Renal pelvis (tissue), 4 donors: ENCODE data around the gene HPS3. TPM values are rescaled to one million over a fixed set of nuclear protein-coding genes. Genes with fewer than 3 reads are reported as not detected.

Source experiments
- DNase-seq: peaks from one replicate; pipeline ENCODE4 v3.0.0-alpha.2; 2013
- polyA plus RNA-seq, 3 donors: library from polyadenylated mRNA; unstranded; fragments of 120-200 nt; gene quantifications; one replicate each; pipeline ENCODE4 v1.2.1, GENCODE V29; 2013; ENCODE audit not compliant: insufficient read length in 3 of 3

The HPS3 gene
- polyA plus RNA-seq, 3 donors, result 25.9 to 38.0 (median 34.5) TPM

DNA sequence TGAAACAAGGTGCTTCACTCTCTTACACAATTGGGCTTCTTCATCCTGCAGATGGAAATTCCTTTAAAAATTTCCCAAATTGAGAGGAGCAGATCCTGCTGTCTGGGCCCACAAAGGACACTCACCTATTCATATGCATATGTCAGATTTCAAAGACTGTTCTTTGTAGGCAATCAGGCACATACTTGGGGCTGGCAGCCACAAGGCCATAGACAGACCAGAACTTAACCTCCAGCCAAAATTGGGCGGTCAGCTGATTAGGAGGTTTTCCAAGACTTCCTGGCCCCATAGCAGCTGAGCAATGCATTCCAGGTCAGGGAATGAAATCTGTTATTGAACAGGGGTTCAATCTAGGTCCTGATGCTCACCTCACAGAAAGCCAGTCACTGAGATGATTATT, 15.0 kb upstream of the HPS3 start:
- no peak for DNase-seq

DNA sequence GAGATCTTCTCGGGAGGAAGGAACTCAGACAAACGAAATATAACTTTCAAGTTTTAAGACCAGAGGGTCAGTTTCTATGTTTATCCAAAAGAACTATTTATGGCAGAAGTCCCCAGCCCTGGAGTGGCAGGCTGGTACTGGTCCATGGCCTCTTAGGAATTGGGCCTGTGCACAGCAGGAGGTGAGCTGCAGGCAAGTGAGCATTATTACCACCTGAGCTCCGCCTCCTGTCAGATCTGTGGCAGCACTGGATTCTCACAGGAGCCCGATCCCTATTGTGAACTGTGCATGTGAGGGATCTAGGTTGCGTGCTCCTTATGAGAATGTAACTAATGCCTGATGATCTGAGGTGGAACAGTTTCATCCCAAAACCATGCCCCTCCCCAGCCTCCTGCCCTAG, 14.3 kb upstream of the HPS3 start:
- no peak for DNase-seq

DNA sequence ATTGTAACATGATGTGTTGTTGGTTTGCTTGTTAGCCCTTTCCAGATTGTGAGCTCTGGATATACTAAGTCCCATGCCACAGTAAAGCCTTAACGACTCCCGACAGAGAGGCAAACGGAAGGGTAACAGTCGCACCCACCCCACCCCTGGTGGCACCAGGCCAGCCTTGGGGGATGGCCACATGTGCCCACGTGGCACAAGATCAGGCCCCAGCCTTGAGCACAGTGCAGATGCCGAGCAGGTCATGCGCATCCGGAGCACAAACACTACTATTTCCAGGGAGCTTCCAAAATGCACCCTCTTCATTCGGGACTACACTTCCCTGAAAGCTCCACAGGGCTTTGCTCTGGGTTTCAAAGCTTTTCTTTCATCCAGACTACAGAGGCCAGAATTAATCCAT, 10.7 kb upstream of the HPS3 start:
- DNase-seq, result no peak

DNA sequence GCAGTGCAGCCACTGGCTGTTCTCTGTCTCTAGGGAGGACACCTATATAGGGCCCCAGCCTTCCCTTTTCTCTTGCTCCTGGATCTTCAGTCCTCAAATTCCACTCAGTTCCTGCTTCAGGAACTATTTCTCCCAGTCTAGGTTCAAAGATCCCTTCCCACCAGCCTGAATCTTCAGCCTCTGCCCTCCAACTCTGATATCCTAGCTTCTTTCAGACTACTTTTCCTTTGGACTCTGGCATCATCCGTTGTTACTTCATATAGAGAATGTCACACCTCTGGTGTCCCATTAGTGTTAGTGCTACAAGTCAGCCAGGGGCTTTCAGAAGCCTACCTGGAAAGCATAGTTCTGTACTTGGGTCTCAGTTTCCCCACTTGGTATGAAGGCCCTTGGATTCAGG, 10.0 kb upstream of the HPS3 start:
- no peak for DNase-seq

DNA sequence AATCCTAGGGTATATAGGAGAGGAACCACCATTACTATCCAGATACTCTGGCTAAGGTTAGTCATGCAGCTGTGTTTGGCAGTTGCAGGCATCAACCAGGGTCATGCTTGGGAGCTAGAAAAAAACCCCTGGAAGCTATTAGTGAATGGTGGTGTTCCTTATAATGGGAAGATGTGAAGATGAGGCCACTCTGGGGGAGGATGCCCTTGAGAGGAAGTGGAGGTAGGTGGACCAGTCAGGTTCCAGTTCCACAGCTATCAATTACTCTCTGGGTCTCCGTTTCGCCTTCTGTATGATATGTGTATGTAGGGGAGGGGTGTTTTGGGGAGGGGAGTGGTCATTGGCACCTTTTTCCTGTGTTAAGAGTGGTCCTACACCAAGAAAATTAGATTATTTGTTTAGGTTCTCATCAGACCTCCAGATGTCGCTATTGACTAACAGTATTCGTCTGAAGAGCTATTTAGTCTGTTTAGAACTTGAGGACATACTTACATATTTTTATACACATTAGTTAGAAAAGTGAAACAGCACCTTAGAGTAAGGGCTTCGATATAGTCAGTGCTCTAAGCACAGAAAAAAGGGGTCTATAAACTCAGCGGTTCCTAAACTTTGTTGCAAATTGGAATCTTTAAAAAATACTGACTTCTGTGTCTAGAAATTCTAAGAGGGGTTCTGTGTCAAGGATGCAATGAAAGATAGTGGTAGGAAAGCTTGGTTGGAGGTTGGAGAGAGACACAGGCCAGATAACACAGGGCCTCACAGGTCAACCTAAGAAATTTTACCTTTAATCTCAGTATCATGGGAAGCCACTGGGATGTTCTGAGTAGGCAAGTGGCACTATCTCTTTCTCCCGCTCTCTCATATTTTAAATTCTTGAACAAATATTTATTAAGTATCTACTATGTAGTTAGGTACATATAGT, 9.1 kb upstream of the HPS3 start:
- peak; percentile 55 for DNase-seq

DNA sequence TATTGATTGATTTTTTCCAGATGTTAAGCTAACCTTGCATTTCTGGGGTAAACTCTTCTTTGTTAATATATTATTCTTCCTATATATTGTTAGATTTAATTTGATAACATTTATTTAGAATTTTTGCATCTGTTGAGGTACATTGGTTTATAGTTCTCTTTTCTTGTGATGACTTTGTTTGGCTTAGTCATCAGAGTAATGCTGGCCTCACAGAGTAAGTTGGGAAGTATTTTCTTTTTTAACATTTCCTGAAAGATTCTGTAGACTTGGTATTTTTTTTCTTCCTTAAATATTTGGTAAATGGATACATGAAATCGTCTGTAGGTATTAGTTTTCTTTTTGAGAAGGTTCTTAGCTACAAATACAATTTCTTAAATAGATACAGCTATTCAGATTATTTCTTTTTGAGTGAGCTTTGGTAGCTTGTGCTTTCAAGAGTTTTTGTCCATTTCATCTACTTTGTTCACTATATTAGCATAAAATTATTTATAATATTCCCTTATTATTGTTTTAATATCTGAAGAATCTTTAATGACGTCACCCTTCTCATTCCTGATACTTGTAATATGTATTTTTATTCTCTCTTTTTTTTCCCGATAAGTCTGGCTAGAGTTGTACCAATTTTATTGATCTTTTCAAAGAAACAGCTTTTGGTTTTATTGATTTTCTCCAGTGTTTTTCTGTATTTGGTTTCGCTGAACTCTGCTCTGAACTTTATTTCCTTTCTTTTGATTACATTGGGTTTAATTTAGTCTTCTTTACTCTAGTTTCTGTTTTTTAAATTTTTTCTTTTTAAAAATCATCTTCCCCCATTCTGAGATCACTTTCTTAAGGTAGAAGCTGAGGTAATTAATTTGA, 6.5 kb upstream of the HPS3 start:
- DNase-seq, result no peak

DNA sequence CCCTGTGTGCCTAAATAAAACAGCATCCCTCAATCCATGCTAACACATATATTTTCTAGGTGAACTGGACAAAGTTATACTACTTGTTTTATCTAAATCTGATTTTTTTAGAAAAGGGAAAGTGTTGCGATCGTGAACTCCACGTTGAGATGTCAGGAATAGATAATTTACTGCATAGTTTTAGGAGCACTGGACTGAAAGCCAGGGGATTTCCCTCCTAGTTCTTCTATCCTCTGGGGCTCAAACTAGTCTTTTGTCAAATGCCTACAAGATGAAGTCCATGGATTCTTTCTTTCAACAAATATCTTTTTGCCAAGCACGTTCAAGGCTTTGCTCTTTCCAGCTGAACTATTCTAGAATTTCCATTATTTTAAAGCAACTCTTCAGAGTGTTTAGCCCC, 617 bp upstream of the HPS3 start:
- DNase-seq, result peak; percentile 11

DNA sequence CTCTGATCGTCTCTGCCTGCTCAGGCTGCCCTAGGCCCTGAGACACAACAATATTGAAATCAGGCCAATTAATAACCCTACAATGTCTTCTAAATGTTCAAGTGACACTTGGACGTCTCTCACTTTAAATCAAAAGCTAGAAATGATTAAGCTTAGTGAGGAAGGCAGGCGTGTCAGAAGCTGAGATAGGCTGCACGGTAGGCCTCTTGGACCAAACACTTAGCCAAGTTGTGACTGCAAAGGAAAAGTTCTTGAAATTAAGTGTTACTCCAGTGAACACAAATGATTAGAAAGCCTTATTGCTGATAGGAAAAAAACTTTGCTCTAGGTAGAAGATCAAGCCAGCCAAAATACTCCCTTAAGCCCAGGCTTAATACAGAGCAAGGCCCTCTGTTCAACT, 2.2 kb downstream of the HPS3 start:
- no peak for DNase-seq

DNA sequence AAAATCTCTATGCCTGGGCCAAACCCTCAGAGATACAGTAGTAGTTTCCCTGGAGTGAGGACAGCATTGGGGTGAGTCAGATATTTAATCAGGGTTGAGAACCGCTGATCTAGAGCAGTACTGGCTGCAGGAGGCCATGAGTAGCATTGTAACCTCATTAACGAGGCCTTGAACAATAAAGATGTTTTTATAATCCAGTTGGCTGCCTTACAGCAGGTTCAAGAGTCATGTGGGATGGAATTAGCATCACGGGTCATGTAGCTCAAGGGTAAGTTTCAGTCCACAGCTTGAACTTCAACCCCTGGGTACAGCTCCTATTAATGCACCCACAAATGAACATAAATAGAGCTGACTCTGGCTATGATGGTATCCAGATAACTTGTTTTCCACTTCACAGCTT, 5.1 kb downstream of the HPS3 start:
- DNase-seq, result peak; percentile 41

DNA sequence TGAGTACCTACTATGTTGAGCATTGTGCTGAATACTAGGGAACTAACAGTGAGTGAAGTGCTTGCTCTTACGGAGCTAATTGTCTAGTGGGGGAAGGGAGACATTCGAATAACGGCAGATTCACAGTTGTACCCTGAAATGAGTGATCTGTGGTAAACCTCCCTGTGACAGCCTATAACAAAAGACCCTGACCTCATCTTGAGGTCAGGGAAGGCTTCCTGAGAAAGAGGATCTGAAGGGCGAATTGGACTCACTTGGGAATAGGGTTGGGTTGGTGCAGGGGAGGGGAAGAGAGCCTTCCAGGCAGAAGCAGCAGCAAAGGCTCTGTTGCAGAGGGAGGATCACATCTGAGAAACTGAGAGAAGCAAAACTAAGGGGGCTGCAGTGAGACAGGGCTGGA, 13.2 kb downstream of the HPS3 start:
- no peak for DNase-seq

DNA sequence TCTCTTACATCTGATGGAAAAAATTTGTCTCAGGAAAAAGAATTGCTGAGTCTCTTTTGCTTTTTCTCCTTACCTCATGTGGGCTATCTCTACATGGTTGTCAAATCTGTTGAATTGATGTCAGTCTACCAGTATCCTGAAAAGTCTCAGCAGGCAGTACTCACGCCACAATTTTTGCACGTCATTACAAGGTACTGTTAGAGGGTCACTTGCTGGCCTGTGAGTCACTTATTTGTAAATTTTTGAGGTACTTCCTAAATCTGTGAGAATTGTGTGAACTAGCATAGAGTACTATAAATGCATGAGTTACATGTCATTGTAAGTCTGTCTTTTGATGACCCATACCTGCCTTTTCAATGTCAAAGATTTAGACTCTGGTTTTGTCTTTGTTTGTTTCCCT, 15.9 kb downstream of the HPS3 start:
- DNase-seq, result no peak

DNA sequence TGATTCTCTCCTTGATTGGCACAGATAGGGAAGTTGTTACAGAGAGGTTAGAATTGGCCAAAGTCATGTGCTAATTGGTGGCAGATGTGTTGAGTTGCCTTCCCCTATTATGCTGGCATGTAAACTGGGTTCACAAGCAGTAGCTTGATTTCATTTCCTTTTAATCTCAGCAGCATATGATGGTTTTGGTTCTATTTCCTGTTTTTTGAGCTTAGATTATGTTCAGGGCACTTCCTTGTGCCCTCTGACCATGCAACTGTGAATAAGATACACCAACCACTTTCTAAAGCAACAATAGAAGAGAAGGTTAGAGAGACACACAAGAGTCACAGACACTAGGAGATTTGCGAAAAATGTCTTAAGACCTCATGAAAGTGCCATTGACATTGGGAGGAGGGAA, 16.5 kb downstream of the HPS3 start:
- no peak for DNase-seq

DNA sequence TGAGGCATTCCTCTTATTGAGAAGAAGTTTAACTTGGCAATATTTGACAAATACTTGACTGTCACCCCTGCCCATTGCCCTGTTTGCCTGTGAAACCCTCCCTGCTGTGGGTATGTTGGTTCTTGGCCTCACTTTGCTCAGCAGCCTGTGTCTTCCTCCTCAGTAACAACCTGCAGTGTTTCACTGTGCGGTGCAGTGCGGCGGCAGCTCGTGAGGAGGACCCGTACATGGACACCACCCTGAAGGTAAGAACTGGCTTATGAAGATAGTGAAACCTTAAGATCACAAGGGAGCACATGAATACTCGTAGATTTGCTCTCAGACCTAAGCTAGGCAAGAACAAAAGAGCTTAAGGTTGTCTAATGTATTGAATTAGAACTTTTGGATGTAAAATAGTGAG, 21.0 kb downstream of the HPS3 start:
- DNase-seq, result no peak

DNA sequence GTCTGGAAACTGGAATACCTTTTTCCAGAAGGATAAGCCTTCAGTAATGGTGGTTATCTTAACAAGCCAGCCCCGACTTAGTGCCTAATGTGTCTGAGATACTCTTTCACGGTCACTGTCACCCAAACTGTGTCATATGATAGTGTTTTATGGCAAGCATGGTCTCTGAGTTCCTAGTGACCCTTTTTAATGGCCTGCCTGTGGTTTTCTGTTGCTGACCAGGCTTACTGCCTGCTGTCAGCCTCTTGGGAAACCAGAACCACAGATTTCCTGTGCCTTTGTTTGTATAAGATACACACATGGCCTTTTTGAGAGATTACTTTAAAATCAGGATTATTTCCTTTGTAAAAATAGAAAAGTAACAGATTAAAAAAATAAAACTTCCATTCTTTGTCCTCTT, 22.4 kb downstream of the HPS3 start:
- DNase-seq, result peak; percentile 38

DNA sequence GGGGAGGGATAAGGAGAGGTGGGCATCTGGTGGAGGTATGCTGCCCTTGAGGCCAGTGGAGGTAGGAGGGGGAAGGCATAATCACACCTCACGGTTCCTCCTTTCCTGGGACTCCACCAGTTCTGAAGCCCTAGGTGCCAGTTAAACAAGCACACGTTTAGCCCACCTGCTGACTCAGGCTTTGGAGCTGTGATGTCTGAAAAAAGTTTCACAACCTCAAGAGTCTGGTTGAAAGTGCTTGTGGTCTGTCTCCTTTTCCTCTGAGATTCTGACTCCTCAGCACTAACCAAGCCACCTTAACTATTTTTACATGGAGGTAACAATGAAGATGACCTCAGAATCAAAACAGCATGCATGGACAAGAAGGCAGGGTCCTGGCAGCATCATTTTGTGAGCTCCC, 23.0 kb downstream of the HPS3 start:
- DNase-seq, result no peak

DNA sequence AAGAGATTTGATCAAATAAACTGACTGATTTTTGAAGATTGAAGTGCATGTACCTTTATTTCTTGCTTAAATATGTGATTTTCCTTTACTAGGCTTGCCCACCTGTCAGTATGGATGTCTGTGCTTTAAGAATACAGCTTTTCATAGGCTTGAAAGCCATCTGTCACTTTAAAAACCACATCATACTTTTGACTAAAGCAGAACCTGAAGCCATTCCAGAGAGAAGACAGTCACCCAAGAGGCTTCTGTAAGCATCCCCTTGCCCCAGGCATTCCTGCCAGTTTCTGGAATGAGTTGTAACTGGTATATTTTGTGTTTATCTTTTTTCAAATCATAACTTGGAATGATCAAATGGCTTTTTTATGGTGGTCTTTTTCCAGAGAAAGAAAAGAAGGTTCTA, 24.0 kb downstream of the HPS3 start:
- DNase-seq, result no peak

DNA sequence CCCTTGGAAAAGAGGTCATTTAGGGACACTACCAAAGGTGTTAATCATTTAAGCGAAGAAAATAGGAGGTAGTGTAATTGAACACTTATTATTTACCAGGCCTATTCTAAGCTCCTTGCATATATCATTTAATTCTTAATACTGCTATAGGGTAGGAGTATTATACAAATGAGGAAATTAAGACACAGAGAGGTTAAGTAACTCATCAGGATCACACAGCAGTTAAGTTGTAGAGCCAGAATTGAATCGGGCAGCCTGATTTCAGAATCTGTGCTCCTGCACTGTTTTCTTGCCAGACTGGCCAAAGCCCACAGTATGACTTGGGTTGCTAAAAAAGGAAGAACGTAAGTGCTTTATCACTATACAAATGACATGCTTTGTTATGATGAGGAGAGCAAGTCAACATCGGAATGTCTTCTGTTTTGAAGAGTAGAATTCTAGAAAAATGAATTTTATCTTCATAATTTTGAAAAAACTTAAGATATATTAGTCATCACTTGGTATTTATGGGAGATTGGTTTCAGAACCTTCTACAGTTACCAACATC, 31.4 kb downstream of the HPS3 start:
- no peak for DNase-seq

DNA sequence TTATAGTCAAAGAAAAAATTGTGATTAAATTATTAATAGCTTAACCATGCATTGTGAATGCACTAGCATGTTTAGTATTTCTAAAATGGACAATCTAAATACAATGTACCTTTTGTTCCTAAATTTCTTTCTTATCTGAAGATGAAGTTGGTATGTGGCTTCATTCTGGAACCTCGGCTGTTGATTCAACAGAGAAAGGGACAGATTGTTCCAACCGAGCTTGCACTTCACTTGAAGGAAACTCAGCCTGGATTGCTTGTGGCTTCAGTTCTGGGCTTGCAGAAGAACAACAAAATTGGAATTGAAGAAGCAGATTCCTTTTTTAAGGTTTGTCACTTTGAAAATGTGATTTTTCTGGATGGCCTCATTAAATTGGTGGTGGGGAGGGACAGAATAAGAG, 32.6 kb downstream of the HPS3 start:
- no peak for DNase-seq

DNA sequence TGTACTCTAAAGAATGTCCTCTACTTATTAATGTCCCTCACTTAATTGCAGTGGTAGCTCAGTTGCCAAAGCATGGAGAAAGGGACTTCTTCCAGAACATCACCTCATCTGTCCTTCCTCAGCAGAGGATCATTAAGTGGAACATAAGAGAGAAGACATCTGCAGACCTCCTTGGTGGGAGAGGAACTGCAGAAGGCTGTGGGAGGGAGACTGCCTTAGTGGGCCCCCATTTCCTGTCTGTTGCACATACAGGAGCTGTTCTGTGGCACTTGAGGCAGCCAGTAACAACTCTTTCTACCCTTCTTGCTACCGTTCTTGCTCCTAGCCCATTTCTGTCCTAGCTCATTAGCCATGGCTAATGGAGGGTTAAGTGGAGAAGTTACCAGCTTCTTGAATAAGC, 33.6 kb downstream of the HPS3 start:
- no peak for DNase-seq

DNA sequence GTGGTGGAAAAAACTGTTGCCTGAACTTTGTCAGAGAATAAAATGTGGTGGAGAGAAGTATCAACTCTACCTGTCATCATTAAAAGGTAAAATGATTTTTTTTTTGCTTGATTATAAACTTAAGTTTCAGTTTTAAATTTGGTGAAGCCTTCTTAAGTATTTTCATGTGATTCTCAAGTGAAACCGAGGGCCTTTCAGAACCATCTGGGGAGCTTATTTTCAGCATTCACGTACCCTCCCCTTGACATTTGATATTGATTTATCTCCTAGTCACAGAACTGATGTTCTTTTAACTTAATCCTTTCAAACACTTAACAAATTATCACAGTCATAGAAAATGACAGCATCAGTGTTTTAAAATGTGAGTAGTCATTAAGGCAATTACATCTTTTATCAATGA, 38.5 kb downstream of the HPS3 start:
- DNase-seq, result no peak

DNA sequence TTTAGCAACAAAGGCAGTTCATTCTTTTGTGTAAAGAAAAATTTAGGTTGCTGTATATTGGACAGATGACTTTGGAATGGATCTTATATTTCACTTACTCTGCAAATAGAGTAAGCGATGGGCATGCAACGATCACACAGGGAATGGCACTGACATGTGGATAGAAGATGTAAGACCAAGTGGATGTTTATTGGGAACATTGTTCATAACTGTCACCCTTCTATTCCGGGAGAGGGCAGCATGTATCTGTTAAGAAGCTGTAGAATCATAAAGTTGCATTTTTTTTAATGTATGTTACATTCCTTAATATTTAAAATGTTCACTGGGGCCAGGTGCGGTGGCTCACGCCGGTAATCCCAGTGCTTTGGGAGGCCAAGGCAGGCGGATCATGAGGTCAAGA, 41.2 kb downstream of the HPS3 start:
- DNase-seq, result no peak

DNA sequence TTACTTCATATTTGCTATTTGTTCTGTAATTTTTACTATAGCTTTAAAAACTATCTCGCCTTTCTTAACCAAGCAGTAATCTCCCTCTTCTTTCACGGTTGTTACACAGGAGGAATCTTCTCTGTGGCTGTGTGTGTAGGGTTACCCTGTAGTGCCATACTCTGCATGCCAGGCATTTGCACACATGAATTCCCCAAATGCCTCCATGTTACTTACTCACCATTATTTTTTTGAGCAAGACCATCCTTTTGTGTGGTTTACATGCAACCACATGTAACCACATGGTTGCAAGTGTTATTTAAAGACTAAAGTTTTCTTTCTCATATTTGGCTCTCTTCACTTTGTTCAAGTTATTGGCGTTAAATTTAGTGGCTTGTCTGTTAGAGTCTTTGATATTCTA, 45.5 kb downstream of the HPS3 start:
- peak; percentile 62 for DNase-seq

DNA sequence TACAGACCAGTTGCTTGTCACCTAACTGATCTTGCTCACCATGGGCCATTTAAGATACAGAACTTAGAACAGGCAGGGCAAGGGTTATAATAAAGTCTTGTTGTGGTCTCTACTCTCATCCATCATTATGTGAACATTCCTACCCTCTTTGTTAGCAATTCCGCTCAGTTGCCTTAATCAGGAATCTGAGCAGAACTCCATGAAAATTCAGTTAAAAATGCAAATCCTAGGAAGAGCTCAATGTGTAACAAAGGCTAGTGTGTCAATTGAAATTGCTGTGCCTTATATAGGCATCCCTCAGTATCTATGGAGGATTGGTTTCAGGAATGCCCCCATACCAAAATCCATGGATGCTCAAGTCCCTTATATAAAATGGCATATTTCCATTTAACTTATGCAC, 47.7 kb downstream of the HPS3 start:
- DNase-seq, result no peak
